Measurements from ENCODE around the gene KRT31.
"Not testable (repeated sequence)": the region's sequence is repeated elsewhere in the genome, so short reads cannot be mapped to it uniquely, and the experiment has no call there.

KRT31 gene

DNA sequence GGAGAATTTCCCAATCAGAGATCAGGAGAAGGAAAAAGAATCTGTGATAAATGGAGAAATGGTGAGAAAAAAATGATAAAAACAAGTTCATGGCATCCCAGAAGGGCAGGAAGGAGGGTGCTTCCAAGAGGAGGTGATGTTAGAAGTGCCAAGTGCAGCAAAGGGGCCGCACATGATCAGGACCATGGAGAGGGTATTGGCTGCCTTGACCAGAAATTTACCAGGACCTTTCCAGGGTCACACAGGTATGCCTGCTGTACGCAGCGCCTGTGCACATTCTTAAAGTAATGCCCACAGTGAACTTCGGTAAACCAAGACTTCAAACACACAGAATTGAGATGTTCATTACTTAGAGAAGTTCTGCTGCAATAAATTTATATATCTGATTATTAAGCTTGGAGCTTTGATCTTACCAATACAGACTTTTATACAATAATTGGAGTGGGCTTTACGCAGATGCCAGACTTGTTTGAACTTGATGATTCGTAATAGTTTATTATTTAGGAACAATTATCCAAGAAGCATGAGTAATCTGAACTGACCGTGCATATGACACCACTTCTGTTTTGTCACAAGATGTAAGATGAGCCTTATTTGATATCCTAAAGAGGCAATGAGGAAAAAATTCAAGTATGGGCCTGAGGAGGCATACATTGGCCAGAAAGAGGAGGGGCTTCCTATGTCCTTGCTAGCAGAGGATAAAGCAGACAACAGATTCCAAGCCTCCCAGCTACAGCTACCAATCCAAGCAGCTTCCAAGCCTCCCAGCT lies 44.6 kb downstream of the KRT31 start:
- no peak for DNase-seq
- in situ Hi-C loops (cut with MboI; ENCODE audit: low pct_unique_long_range_greater_than_20kb, low sequenced_read_pairs), result no loop called here

DNA sequence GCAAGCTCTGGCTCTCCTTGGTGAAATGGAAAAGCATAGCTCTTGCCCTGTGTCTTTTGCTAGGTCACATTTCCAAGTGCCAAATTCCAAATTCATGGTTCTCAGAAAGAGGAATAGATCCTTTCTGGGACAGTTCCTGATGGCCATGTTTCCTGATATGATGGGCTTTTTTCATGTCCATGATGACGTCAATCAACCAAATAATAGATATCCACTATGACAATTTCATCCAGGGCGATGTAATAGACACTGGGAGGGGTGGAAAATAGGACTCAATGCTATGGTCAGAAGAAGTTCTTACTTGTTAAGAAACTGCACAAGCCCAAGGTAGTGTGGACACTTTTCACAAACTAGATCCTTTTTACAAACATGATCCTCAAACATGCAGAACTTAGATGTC lies 46.2 kb downstream of the KRT31 start:
- no peak for DNase-seq
- in situ Hi-C loops (cut with MboI; ENCODE audit: low pct_unique_long_range_greater_than_20kb, low sequenced_read_pairs), result no loop called here

- in situ Hi-C loops (cut with MboI; ENCODE audit: low pct_unique_long_range_greater_than_20kb, low sequenced_read_pairs); DNase-seq: not testable (repeated sequence)
Measured at GRCh38 chr17:41350381-41350878, 47.0 kb downstream of the KRT31 start, which contains the start of gene KRT33A. Gene KRT33A, minus strand, starts transcription at chr17:41350828. Its CDS starts 61 bp downstream, at chr17:41350767.

DNA sequence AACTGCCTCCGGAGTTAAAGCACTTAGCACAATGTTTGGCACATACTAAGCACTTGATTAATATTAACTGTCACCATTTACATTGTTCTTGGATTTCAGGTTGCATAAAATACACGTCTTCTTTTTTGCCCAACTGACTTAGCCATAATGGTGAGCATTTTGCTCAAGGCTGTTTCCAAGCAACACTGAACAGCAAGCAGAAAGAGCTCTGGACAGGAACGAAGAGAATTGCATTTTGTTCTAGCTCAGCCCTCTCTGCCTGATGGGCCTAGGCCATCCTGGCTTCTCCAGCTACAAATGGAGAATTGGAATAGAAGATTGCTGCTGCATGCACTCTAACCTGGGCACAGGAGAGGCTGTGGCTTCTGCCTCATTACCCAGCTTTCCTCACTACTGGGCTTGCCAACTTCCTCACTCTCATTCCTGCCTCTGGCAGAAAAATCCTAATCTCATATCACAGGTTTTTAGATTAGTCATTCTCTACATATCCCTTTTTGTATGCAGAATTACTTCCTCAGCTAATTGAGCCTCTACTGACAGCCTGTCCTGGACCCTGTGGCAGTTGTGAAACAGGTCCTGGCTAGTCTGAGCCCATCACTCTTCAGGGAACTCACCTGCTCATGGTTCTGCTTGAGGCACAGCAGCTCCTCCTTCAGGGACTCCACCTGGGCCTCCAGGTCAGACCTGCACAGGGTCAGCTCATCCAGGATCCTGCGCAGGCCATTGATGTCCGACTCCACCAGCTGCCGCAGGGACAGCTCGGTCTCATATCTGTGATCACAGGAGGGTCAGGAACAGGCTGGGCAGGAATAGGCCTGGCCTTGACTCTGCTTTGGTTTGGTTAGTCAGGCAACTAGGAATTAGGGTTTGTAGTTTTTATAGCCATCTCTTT lies 49.3 kb downstream of the KRT31 start:
- in situ Hi-C loops (cut with MboI; ENCODE audit: low pct_unique_long_range_greater_than_20kb, low sequenced_read_pairs), result no loop called here
- no peak for DNase-seq

DNA sequence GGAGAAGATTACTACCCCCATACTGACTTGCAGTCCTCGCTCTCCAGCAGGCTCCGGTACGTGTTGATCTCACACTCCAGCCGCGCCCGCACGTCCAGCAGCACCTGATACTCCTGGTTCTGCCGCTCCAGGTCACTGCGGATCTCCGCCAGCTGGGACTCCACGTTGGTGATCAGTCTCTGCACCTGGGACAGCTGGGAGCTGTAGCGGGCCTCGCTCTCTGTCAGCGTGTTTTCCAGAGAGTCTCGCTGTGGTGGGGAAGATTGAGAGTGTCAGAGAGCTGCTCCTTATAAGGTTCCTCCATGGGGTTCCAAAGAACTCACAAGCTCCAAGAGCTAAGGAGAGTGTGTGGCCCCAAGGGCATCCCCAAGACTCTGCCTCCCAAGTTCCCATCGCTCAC lies 51.0 kb downstream of the KRT31 start:
- in situ Hi-C loops (cut with MboI; ENCODE audit: low pct_unique_long_range_greater_than_20kb, low sequenced_read_pairs); DNase-seq: not testable (repeated sequence)

GRCh38 chr17:41345992-41346391 lies 51.4 kb downstream of the KRT31 start:
- in situ Hi-C loops (cut with MboI; ENCODE audit: low pct_unique_long_range_greater_than_20kb, low sequenced_read_pairs), result no loop called here
- DNase-seq, result no peak

Data from KBM-7 (cell line).